ENCODE results near the gene EEF2K. TPM values are rescaled to one million over a fixed set of nuclear protein-coding genes. Genes with fewer than 3 reads are reported as not detected.

EEF2K gene
- total and polyA plus RNA-seq, 2 of the 13 experiments (the other 11 are each of a cell fraction or from before 2014, with no cell fraction given) = 22.0 to 23.8 TPM

DNA sequence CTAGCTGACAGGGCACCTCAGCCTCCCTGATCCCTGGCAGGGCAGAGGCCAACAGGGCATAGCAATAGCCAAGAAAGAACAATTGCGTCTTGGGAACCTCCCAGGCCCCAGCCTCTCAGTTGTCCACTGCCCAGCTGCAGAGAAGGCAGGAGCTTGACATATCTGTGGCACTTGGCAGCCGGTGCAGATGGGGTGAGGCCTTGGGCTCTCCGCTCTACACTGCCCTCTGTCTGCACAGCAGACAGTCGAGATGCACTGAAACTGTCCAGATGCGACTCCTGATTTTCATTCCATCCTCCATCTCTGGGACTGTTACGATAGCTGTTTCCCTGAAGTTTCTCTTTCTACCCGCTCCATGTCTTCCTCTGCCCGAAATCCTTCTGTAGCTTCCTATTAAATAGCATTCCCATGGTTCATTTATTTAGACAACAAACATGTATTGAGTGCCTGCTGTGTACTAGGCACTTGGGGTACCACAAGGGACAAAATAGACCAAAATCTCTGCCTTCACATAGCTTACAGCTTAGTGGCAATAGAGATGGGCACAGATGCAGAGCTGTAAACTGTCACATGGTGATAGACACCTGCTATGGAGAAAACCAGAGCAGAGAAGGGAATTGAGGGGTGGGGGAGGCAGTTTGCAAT lies 94.5 kb downstream of the EEF2K start (continued):
- TF ChIP-seq MAZ (IDR thresholded peaks at IDR 0.05; ENCODE audit: borderline replicate concordance, low read depth, low read length) (no peak), MAZ (CRISPR knock-in tag; IDR thresholded peaks at IDR 0.05; ENCODE audit: low read depth) (peak; percentile 48; the same call in 1 of the 2 replicates), GATAD1 (CRISPR knock-in tag; IDR thresholded peaks at IDR 0.05) (0 out of 2 replicates have a peak, but pooled peaks have one; percentile 35), HNF1B (CRISPR knock-in tag; IDR thresholded peaks at IDR 0.05) (peak; percentile 49; the same call in 1 of the 2 replicates), SNAI1 (CRISPR knock-in tag; IDR thresholded peaks at IDR 0.05; ENCODE audit: borderline replicate concordance) (no peak), ZBTB38 (CRISPR knock-in tag; IDR thresholded peaks at IDR 0.05) (peak; percentile 77), ZNF556 (CRISPR knock-in tag; IDR thresholded peaks at IDR 0.05; ENCODE audit: borderline replicate concordance) (no peak), SMC3 (IDR thresholded peaks at IDR 0.05; ENCODE audit: low read length) (peak; percentile 66), KMT2B (CRISPR knock-in tag; IDR thresholded peaks at IDR 0.05) (0 out of 2 replicates have a peak, but pooled peaks have one; percentile 24), MIER3 (CRISPR knock-in tag; IDR thresholded peaks at IDR 0.05; ENCODE audit: borderline replicate concordance) (0 out of 2 replicates have a peak, but pooled peaks have one; percentile 22), SP5 (CRISPR knock-in tag; IDR thresholded peaks at IDR 0.05; ENCODE audit: borderline replicate concordance, low read depth) (0 out of 2 replicates have a peak, but pooled peaks have one; percentile 13), DNMT1 (CRISPR knock-in tag; IDR thresholded peaks at IDR 0.05) (no peak), ZUFSP (CRISPR knock-in tag; IDR thresholded peaks at IDR 0.05; ENCODE audit: borderline replicate concordance) (no peak), RBFOX2 (IDR thresholded peaks at IDR 0.05; ENCODE audit: low read depth, low read length) (0 out of 2 replicates have a peak, but pooled peaks have one; percentile 3), SSRP1 (CRISPR knock-in tag; IDR thresholded peaks at IDR 0.05) (no peak), ZFX (CRISPR knock-in tag; IDR thresholded peaks at IDR 0.05; ENCODE audit: low read depth) (peak; percentile 55; the same call in 1 of the 2 replicates), ZNF331 (CRISPR knock-in tag; IDR thresholded peaks at IDR 0.05) (peak; percentile 27; the same call in 1 of the 2 replicates), ZNF124 (CRISPR knock-in tag; IDR thresholded peaks at IDR 0.05) (no peak), KDM2A (CRISPR knock-in tag; IDR thresholded peaks at IDR 0.05; ENCODE audit: borderline replicate concordance, low read depth) (peak; percentile 62), ESRRA (CRISPR knock-in tag; IDR thresholded peaks at IDR 0.05; ENCODE audit: low read depth) (no peak)
- TF ChIP-seq, protein P1, sequence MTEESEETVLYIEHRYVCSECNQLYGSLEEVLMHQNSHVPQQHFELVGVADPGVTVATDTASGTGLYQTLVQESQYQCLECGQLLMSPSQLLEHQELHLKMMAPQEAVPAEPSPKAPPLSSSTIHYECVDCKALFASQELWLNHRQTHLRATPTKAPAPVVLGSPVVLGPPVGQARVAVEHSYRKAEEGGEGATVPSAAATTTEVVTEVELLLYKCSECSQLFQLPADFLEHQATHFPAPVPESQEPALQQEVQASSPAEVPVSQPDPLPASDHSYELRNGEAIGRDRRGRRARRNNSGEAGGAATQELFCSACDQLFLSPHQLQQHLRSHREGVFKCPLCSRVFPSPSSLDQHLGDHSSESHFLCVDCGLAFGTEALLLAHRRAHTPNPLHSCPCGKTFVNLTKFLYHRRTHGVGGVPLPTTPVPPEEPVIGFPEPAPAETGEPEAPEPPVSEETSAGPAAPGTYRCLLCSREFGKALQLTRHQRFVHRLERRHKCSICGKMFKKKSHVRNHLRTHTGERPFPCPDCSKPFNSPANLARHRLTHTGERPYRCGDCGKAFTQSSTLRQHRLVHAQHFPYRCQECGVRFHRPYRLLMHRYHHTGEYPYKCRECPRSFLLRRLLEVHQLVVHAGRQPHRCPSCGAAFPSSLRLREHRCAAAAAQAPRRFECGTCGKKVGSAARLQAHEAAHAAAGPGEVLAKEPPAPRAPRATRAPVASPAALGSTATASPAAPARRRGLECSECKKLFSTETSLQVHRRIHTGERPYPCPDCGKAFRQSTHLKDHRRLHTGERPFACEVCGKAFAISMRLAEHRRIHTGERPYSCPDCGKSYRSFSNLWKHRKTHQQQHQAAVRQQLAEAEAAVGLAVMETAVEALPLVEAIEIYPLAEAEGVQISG (CRISPR knock-in tag; IDR thresholded peaks at IDR 0.05) = peak; percentile 36; the same call in 1 of the 2 replicates
- TF ChIP-seq, protein P2, sequence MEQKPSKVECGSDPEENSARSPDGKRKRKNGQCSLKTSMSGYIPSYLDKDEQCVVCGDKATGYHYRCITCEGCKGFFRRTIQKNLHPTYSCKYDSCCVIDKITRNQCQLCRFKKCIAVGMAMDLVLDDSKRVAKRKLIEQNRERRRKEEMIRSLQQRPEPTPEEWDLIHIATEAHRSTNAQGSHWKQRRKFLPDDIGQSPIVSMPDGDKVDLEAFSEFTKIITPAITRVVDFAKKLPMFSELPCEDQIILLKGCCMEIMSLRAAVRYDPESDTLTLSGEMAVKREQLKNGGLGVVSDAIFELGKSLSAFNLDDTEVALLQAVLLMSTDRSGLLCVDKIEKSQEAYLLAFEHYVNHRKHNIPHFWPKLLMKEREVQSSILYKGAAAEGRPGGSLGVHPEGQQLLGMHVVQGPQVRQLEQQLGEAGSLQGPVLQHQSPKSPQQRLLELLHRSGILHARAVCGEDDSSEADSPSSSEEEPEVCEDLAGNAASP (CRISPR knock-in tag; IDR thresholded peaks at IDR 0.05; ENCODE audit: borderline replicate concordance) = peak; percentile 74; the same call in 1 of the 2 replicates

Measured in HepG2 (cell line).